Esophagus muscularis mucosa (tissue), 4 donors: ENCODE data around the gene NRG4.

Source experiments
- CTCF ChIP-seq, 3 experiments: fragments of 200-600 bp in 2 of 3; fragments of 450-650 bp in 1 of 3; sonication (generic) in 2 of 3; IDR thresholded peaks; one replicate each; pipeline ENCODE4 v1.5.1; 2017 to 2019; ENCODE audit warnings: antibody characterized with exemption in 3 of 3, mild to moderate bottlenecking in 2 of 3, moderate library complexity in 1 of 3
- EP300 ChIP-seq: sonication (generic); formaldehyde crosslinking; IDR thresholded peaks from one replicate; pipeline ENCODE4 v1.6.1; 2017; ENCODE audit warnings: antibody characterized with exemption
- POLR2A ChIP-seq: fragments of 450-650 bp; IDR thresholded peaks from one replicate; pipeline ENCODE4 v1.6.1; 2017; ENCODE audit warnings: antibody characterized with exemption, moderate library complexity, mild to moderate bottlenecking, low read depth
- POLR2AphosphoS5 ChIP-seq, 2 donors: sonication (generic); formaldehyde crosslinking; IDR thresholded peaks; one replicate each; pipeline ENCODE4 v1.6.1; 2017; ENCODE audit warnings: antibody characterized with exemption in 2 of 2

DNA sequence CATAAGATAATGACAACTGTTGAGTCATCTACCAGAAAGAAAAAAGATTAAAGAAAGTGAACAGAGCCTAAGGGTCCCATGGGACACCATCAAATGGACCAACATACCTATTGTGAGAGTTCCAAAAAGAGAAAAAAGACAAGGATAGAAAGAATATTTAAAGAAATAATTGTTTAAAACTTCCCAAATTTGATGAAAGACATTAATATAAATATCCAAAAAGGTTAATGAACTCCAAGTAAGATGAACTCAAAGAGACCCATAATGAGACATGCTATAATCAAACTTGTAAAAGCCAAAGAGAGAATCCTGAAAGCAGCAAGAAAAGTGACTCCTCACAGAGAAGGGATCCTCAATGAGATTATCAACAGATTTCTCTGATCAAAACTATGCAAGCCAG, 8.9 kb downstream of the NRG4 start:
- TF ChIP-seq CTCF (IDR thresholded peaks at IDR 0.05) (no peak), POLR2A (no peak), EP300 (no peak), POLR2AphosphoS5 (IDR thresholded peaks at IDR 0.05) (no peak)
